ENCODE measurements around the gene INIP.
"Not testable (repeated sequence)": the region's sequence is repeated elsewhere in the genome, so short reads cannot be mapped to it uniquely, and the experiment has no call there.

INIP gene

GRCh38 chr9:112734892-112735291 lies 17.0 kb upstream of the INIP start:
- DNase-seq = no peak

DNA sequence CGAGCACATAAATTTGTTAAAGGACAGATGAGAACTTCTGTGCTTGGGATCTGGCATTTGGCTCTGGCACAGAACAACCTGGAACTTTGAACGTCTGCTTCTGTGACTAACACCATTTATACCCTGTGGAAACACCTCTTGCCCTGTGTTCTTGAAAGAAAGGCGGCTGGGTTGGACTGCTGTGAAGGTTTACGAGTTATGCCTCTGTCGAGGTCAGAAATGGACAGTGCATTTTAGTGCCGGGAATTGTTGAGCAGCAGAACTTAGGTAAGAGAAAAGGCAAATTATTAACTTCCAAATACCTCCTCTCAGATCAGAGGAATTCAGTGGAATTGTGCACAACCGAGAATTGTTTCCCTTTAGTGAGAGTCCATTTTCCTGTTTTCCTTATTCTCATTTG lies 14.1 kb upstream of the INIP start:
- no peak for DNase-seq

DNA sequence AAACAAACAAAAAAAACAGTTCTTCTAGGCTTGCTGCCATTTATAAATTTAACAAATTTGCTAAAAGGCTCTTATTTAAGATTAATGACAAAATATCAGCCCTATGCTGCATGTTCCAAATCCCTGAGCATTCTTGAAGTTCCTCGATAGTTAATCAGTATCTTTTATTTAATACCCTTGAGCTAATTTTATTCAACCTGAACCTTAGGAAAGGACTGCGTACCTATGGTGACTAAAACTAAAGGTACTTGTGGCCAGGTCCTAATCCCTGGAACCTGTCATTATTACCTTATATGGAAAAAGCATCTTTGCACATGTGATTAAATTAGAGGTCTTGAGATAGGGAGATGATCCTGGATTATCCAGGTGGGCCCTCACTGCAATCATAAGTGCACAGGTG lies 10.5 kb upstream of the INIP start:
- DNase-seq = no peak

DNA sequence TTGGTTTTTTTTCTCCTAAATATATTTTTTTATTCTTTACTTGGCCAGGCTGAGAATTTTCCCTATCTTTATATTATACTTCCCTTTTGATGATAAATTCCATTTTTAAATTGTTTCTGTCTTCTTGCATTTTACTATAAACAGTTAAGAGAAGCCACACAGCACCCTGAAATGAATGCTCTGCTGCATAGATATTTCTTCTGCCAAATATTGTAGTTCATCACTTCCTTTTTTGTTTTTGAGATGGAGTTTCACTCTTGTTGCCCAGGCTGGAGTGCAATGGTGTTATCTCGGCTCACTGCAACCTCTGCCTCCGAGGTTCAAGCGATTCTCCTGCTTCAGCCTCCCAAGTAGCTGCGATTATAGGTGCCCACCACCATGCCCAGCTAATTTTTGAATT lies 8.5 kb upstream of the INIP start:
- DNase-seq = no peak

DNA sequence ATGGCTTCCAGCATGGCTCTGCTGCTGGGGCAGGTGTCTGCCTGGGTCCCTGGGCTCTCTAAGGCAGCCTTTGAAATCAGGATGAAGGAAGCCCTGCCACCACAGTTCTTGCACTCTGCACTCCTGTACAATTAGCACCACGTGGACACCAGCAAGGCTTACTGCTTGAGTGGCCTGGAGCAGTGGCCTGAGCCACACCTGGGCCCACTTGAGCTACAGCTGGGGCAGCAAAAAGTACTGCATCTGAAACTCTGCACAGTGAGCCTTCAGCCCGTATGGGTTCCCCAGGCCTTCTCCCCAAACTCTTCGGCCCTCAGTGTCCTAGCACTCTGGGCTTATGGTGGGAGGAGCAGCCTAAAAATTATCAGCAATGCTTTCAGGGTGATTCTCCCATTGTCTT lies 8.0 kb upstream of the INIP start:
- no peak for DNase-seq

- DNase-seq = not testable (repeated sequence)
Observed at GRCh38 chr9:112722749-112723148, 4.8 kb upstream of the INIP start.

DNA sequence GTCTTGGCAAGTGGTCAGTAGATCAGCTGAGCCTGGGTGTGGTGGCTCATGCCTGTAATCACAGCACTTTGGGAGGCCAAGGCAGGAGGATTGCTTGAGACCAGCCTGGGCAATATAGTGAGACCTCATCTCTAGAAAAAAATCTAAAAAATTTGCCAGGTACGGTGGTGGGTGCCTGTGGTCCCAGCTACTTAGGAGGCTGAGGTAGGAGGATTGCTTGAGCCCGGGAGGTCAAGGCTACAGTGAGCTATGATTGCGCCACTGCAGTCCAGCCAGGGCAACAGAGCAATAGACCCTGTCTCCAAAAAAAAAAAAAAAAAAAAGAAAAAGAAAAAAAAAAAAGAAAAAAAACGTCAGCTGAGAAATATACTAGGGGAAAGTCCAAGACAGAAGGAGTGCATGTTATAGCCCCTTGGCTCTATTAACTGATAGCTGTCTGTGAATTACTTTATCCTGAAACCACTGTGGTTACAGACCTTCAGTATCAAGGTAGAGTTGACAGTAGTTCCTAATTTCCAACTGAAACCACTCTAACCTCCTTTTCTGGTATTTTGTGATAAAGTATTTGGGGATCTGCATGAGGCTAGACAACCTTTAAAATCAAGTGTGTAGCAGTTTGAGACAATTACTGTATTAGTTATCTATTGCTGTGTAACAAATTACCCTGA lies 2.3 kb upstream of the INIP start:
- DNase-seq = no peak

GRCh38 chr9:112719696-112720095 lies 1.8 kb upstream of the INIP start:
- no peak for DNase-seq

- DNase-seq = no peak
Observed at GRCh38 chr9:112719241-112719691, 1.3 kb upstream of the INIP start.

DNA sequence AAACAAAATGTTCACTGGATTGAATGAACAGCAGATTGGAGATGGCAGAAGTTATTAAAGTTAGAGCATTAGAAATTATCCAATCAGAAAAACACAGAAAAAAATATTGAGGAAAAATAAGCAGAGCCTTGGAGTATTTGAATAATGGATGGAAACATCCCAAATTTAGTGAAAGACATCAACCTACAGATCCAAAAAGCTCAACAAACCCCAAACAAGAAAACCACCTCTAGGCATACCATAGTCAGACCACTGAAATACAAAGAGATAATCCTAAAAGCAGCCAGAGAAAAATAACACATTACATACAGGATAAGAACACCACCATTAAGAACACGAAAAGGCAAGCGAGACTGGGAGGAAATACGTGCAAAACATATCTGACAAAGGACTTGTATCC lies 5.2 kb downstream of the INIP start:
- no peak for DNase-seq

DNA sequence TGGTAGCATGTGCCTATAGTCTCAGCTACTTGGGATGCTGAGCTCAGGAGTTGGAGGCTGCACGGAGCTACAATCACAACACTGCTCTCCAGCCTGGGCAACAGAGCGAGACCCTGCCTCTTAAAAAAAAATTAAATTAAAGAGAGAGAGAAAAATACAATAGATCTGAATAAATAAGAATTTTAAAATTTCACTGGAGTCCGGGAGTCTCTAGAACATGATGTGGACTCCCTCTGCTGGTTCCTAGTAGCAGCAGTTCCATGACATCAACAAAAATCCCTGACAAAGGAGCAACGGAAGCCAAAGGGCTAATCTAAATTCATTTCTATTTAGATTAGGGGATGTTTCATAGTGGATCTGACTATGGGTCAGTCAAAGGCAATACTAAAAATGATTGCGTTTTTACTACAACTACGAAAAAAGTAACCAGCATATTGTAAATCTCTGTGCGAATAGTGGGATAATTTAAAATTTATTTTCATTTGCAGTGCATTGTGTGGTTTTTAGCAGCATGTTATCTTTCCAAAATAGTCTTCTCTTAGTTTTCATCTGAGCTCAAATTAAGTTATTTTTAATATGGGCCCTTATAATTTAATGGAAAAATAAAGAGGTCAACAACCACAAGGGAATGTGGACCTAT lies 6.7 kb downstream of the INIP start:
- DNase-seq = no peak

DNA sequence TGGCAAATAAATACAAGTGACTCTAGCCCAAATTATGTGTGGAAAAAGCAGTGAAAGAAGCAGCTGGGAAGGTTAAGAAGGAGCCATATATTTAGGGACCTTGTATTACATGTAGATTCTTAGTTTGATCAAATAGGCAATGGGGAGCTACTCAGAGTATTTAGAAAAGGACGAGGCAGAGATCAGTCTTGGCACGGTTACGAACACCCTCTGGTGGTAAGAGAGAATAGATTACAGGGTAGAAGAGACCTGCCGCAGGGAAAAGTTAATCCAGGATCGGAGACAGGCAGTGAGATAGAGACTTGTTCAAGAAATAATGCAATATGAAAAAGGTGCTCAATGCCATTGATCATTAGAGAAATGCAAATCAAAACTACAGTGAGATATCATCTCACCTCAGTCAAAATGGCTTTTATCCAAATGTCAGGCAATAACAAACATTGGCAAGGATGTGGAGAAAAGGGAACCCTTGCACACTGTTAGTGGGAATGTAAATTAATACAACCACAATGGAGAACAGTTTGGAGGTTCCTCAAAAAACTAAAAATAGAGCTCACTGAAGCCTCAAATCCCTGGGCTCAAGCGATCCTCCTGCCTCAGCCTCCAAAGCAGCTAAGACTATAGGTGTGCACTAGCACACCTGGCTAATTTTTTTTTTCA lies 12.0 kb downstream of the INIP start:
- DNase-seq = no peak

GRCh38 chr9:112703304-112703703 lies 14.6 kb downstream of the INIP start:
- no peak for DNase-seq

DNA sequence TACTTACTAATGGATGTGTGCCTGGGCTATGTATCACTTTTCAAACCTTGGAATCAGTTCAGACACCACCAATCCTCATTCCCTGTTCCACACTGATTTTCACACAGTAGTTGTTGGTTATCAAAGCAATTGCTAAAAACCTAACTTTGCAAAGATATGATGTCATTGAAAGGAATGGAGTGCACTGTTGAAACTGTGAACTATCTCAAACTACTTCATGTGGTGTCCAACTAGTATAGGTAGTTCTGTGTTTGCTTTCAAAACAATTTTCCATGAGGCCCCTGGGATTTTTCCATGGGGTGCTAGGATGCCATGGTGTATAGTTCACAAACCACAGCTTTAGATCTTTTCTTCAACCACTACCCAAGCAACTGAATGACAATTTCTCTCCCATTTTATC lies 17.8 kb downstream of the INIP start:
- no peak for DNase-seq

DNA sequence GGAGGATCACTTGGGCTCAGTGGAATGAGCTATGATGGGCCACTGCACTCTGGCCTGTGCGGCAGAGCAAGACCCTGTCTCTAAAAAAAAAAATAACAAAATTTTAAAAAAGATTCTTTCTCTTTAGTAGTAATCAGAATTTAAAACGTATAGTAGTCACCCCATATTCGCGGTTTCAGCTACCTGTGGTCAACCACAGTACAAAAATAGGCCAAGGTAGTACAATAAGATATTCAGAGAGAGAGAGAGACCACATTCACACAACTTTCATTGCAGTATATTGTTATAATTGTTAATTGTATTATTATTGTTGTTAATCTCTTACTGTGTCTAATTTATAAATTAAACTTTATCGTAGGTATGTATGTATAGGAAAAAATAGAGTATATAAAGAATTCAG lies 18.7 kb downstream of the INIP start:
- no peak for DNase-seq

DNA sequence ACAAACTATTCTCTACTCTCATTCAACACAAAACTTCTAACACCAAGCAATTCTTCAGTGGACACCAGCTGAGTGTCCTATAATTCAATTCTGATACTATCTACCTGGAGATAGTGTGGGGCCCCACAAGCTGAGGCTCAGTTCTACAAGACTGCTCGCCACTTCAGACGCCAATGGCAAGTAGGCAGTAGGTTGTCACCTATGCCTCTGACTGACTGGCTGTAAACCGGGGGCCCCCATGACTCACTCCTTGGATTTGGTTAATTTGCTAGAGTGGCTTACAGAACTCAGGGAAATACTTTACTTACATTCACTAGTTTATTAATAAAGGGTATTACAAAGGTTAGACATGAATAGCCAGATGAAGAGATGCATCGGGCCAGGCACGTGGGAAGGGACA lies 21.5 kb downstream of the INIP start:
- DNase-seq = no peak

GRCh38 chr9:112694706-112695555 lies 23.0 kb downstream of the INIP start:
- no peak for DNase-seq

DNA sequence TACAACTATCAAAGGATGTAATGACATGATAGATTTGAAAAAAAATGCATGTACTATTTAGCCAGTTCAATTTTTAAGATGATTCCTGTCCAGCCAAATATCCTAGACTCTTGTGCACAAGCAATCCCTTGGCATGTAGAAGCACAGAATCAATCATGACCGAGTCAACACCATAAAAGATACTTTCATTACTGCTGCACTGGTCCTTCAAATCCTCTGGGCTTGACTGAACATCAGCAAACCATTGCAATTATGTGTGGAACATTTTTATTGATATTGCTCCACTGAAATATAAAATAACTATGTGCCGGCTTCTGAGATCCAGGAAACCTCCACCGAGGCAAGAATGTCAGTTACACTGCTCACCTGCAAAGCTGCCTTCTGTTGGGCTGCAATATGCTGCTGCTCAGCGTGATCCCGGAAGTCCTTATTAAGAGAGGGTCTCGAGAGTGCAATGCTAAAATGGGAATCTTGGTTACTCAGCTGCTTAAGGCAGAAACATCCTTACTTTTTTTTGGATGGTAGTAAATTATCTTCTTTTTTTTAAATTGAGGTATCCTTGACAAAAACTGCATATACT lies 28.7 kb downstream of the INIP start:
- DNase-seq = no peak

DNA sequence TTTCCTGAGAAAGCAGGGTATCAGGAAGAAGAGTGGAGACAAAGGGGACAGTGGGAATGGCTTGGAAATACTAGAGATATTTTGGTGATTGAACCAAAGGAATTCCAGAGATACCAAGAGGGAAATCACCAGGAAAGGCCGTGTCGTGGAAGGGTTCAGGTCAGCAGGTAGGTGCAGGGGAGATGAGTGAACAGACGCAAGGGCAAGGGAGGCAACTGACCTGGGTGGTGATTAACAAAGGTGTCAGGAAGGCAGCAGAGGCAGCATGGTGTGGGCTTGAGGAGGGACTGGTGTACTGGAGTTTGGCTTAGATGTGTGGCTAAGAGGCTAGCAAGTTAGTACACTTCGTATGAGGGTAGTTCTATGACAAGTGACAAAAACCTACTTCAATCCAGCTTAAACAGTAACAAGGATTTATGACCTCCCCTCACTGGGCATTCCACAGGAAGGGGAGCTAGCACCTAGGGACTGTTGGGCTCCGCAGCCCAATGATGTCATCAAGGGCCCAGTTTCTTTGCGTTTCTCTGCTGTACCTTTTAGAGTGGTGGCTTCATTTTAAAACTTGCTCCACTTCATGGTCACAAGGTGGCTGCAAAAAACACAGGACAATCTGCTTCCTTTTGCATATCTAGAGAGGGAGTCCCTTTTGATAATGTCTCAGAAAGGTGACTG lies 37.0 kb downstream of the INIP start:
- no peak for DNase-seq

DNA sequence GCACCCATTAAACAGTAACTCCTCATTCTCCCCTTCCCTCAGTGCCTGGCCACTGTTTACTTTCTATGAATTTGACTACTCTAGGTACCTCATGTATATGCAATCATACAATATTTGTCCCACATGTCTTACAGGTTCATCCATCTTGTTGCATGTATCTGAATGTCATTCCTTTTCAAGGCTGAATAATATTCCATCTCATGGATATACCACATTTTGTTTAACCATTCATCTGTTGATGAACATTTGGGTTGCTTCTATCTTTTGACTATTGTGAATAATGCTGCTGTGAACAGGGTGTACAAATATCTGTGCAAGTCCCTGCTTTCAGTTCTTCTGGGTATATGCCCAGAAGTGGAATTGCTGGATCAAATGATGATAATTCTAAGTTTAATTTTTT lies 40.9 kb downstream of the INIP start:
- DNase-seq = no peak

GRCh38 chr9:112673221-112673620 lies 44.7 kb downstream of the INIP start:
- DNase-seq = not testable (repeated sequence)

DNA sequence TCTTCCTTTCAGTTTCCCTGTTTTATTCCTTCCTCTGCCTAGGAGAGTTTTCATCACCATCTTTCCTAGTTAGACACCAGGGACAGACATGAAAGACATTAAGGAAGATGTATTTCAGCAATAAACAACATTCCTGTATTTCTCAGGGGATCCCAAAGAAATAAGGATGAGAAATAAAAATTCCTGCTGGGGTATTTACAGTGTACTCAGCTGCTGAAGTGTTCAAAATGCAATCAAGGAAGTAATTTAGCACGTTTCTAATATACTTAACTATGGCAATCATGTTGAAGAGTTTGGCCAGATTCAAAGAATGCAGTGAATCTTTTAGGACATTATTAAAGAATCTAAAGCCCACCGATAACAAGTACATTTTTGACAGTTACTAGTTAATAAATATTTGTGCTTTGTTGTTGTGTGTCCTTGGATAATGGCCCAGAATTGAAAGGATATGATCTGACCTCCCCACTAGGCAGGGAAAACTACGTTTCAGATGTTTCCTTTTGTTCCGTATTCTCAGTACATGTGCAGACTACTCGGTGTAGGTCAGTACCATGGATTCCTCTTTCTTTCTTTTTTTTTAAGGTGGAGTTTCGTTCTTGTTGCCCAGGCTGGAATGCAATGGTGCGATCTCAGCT lies 46.8 kb downstream of the INIP start:
- DNase-seq = no peak

Measured in activated CD4-positive, alpha-beta T cell treated with anti-CD3 and anti-CD28 coated beads, Interleukin-2, amount 50 U/mL, for 48 hours (primary cell).